ENCODE measurements around the gene RIMKLA.
A peak's percentile ranks its signal among the peaks of the same experiment; 100 is the strongest.

The RIMKLA gene

GRCh38 chr1:42380586-42381279 is at the start of gene RIMKLA:
Gene RIMKLA, plus strand, starts transcription at chr1:42380792. Its CDS starts 143 bp downstream, at chr1:42380935.
- Mint-ChIP-seq H3K4me3 (peak within 1 kb of the TSS; percentile 77), H3K27me3 (peaks cover 49% of the 10 kb centered on the region), H3K36me3 (ENCODE audit: low read depth) (no peaks in the 10 kb centered on the region), H3K4me1 (peaks cover 11% of the 10 kb centered on the region), H3K9me3 (no peaks in the 10 kb centered on the region), H3K27ac (no peak within 1 kb of the TSS)
- DNase-seq = peak; percentile 65
- ATAC-seq = peak; percentile 90

GRCh38 chr1:42332877-42333276 is 47.7 kb upstream of the RIMKLA start:
- Mint-ChIP-seq H3K9me3 (no peaks in the 10 kb centered on the region), H3K27ac (no peak overlapping the region), H3K4me1 (peaks cover 59% of the 10 kb centered on the region), H3K27me3 (no peaks in the 10 kb centered on the region), H3K4me3 (peak overlapping the region; percentile 90), H3K36me3 (ENCODE audit: low read depth) (peaks cover 3% of the 10 kb centered on the region)
- DNase-seq (no peak), ATAC-seq (no peak)

GRCh38 chr1:42333662-42334239 is 46.8 kb upstream of the RIMKLA start:
- peak overlapping the region; percentile 73 for H3K27ac Mint-ChIP-seq
- H3K4me3 Mint-ChIP-seq = peak overlapping the region; percentile 90
- no peaks in the 10 kb centered on the region for H3K27me3 Mint-ChIP-seq
- peaks cover 3% of the 10 kb centered on the region for H3K36me3 Mint-ChIP-seq (ENCODE audit: low read depth)
- DNase-seq (no peak), ATAC-seq (no peak)
- H3K4me1 Mint-ChIP-seq = peaks cover 52% of the 10 kb centered on the region
- no peaks in the 10 kb centered on the region for H3K9me3 Mint-ChIP-seq

GRCh38 chr1:42334240-42335049 is 46.1 kb upstream of the RIMKLA start:
- peak; percentile 61 for ATAC-seq
- Mint-ChIP-seq H3K9me3 (no peaks in the 10 kb centered on the region), H3K27me3 (no peaks in the 10 kb centered on the region), H3K36me3 (ENCODE audit: low read depth) (peaks cover 3% of the 10 kb centered on the region), H3K27ac (peak overlapping the region; percentile 73), H3K4me1 (peaks cover 45% of the 10 kb centered on the region), H3K4me3 (peak overlapping the region; percentile 90)
- peak; percentile 44 for DNase-seq

- Mint-ChIP-seq H3K4me3 (peak within 1 kb of the TSS; percentile 90), H3K4me1 (peaks cover 38% of the 10 kb centered on the region), H3K27ac (peak within 1 kb of the TSS; percentile 76), H3K9me3 (no peaks in the 10 kb centered on the region), H3K27me3 (no peaks in the 10 kb centered on the region), H3K36me3 (ENCODE audit: low read depth) (peaks cover 3% of the 10 kb centered on the region)
- ATAC-seq (peak; percentile 89), DNase-seq (peak; percentile 93)
Observed at GRCh38 chr1:42335050-42335808, 45.4 kb upstream of the RIMKLA start, which contains the start of gene FOXJ3. Gene FOXJ3, minus strand, starts transcription at chr1:42335235. Its CDS starts 24,142 bp downstream, at chr1:42311093.

- Mint-ChIP-seq H3K36me3 (ENCODE audit: low read depth) (no peaks in the 10 kb centered on the region), H3K4me1 (peaks cover 32% of the 10 kb centered on the region), H3K27me3 (no peaks in the 10 kb centered on the region), H3K4me3 (peak overlapping the region; percentile 80), H3K9me3 (no peaks in the 10 kb centered on the region), H3K27ac (peak overlapping the region; percentile 76)
- ATAC-seq (peak; percentile 4), DNase-seq (no peak)
Observed at GRCh38 chr1:42335809-42336518, 44.6 kb upstream of the RIMKLA start.

GRCh38 chr1:42336978-42337377 is 43.6 kb upstream of the RIMKLA start:
- Mint-ChIP-seq H3K9me3 (no peaks in the 10 kb centered on the region), H3K36me3 (ENCODE audit: low read depth) (no peaks in the 10 kb centered on the region), H3K27ac (no peak overlapping the region), H3K4me3 (no peak overlapping the region), H3K27me3 (no peaks in the 10 kb centered on the region), H3K4me1 (peaks cover 27% of the 10 kb centered on the region)
- no peak for ATAC-seq
- no peak for DNase-seq

- ATAC-seq = no peak
- H3K4me1 Mint-ChIP-seq = peaks cover 8% of the 10 kb centered on the region
- no peaks in the 10 kb centered on the region for H3K9me3 Mint-ChIP-seq
- no peaks in the 10 kb centered on the region for H3K36me3 Mint-ChIP-seq (ENCODE audit: low read depth)
- peaks cover under 1% of the 10 kb centered on the region for H3K27me3 Mint-ChIP-seq
- DNase-seq = no peak
- no peak overlapping the region for H3K27ac Mint-ChIP-seq
- no peak overlapping the region for H3K4me3 Mint-ChIP-seq
Observed at GRCh38 chr1:42340093-42340492, 40.5 kb upstream of the RIMKLA start.

GRCh38 chr1:42340901-42341300 is 39.7 kb upstream of the RIMKLA start:
- no peak overlapping the region for H3K27ac Mint-ChIP-seq
- H3K9me3 Mint-ChIP-seq = no peaks in the 10 kb centered on the region
- no peak overlapping the region for H3K4me3 Mint-ChIP-seq
- ATAC-seq = no peak
- H3K36me3 Mint-ChIP-seq (ENCODE audit: low read depth) = no peaks in the 10 kb centered on the region
- peaks cover 5% of the 10 kb centered on the region for H3K4me1 Mint-ChIP-seq
- DNase-seq = no peak
- peaks cover 4% of the 10 kb centered on the region for H3K27me3 Mint-ChIP-seq

- Mint-ChIP-seq H3K4me1 (no peaks in the 10 kb centered on the region), H3K36me3 (ENCODE audit: low read depth) (no peaks in the 10 kb centered on the region), H3K4me3 (no peak overlapping the region), H3K27ac (no peak overlapping the region), H3K9me3 (no peaks in the 10 kb centered on the region), H3K27me3 (peaks cover 4% of the 10 kb centered on the region)
- no peak for ATAC-seq
- DNase-seq = no peak
Observed at GRCh38 chr1:42343049-42343448, 37.5 kb upstream of the RIMKLA start.

GRCh38 chr1:42348498-42348897 is 32.1 kb upstream of the RIMKLA start:
- ATAC-seq = no peak
- H3K9me3 Mint-ChIP-seq = no peaks in the 10 kb centered on the region

GRCh38 chr1:42350086-42350485 is 30.5 kb upstream of the RIMKLA start:
- no peak for ATAC-seq
- H3K27ac Mint-ChIP-seq = no peak overlapping the region
- no peaks in the 10 kb centered on the region for H3K9me3 Mint-ChIP-seq
- peaks cover 15% of the 10 kb centered on the region for H3K27me3 Mint-ChIP-seq
- DNase-seq = no peak
- H3K36me3 Mint-ChIP-seq (ENCODE audit: low read depth) = no peaks in the 10 kb centered on the region
- no peaks in the 10 kb centered on the region for H3K4me1 Mint-ChIP-seq
- H3K4me3 Mint-ChIP-seq = no peak overlapping the region

More at GRCh38 chr1:42348498-42348897, 32.1 kb upstream of the RIMKLA start:
- peak overlapping the region; percentile 40 for H3K27ac Mint-ChIP-seq
- H3K4me1 Mint-ChIP-seq = no peaks in the 10 kb centered on the region
- H3K36me3 Mint-ChIP-seq (ENCODE audit: low read depth) = no peaks in the 10 kb centered on the region
- H3K27me3 Mint-ChIP-seq = peaks cover 15% of the 10 kb centered on the region
- H3K4me3 Mint-ChIP-seq = no peak overlapping the region
- DNase-seq = no peak

GRCh38 chr1:42358791-42359190 is 21.8 kb upstream of the RIMKLA start:
- no peaks in the 10 kb centered on the region for H3K9me3 Mint-ChIP-seq
- ATAC-seq = peak; percentile 65
- no peak overlapping the region for H3K27ac Mint-ChIP-seq
- no peak for DNase-seq
- peaks cover 5% of the 10 kb centered on the region for H3K27me3 Mint-ChIP-seq
- no peak overlapping the region for H3K4me3 Mint-ChIP-seq
- no peaks in the 10 kb centered on the region for H3K36me3 Mint-ChIP-seq (ENCODE audit: low read depth)
- H3K4me1 Mint-ChIP-seq = peaks cover 9% of the 10 kb centered on the region

GRCh38 chr1:42359466-42359865 is 21.1 kb upstream of the RIMKLA start:
- Mint-ChIP-seq H3K4me3 (no peak overlapping the region), H3K36me3 (ENCODE audit: low read depth) (no peaks in the 10 kb centered on the region), H3K27me3 (peaks cover 5% of the 10 kb centered on the region), H3K9me3 (no peaks in the 10 kb centered on the region), H3K27ac (no peak overlapping the region), H3K4me1 (peaks cover 9% of the 10 kb centered on the region)
- DNase-seq (no peak), ATAC-seq (no peak)
